Erythroblast (primary cell): ENCODE results near the gene PLPP4.

Experiments
- GATA1 ChIP-seq: IDR thresholded peaks from 2 replicates; pipeline ENCODE4 v1.6.1; 2011; ENCODE audit warnings: low read depth, mild to moderate bottlenecking, control low read depth, low read length, moderate library complexity
- POLR2A ChIP-seq: IDR thresholded peaks from 2 replicates; pipeline ENCODE4 v1.6.1; 2011; ENCODE audit warnings: mild to moderate bottlenecking, low read length

- no peak for TF ChIP-seq POLR2A
- no peak for TF ChIP-seq GATA1
Observed at GRCh38 chr10:120477743-120478141, 20.7 kb downstream of the PLPP4 start.
